GM12874 (cell line): ENCODE results near the gene OR4F6.

Experiments used
- CTCF ChIP-seq: IDR thresholded peaks from 2 replicates; pipeline ENCODE4 v1.5.1; 2011; ENCODE audit warnings: low read depth, mild to moderate bottlenecking, control low read depth, low read length, moderate library complexity; ENCODE audit not compliant: insufficient read depth

The OR4F6 gene

GRCh38 chr15:101827257-101827656, 23.9 kb downstream of the OR4F6 start:
- TF ChIP-seq CTCF, result no peak

- no peak for TF ChIP-seq CTCF
Observed at GRCh38 chr15:101828774-101829173, 25.5 kb downstream of the OR4F6 start.

- TF ChIP-seq CTCF, result no peak
Observed at GRCh38 chr15:101841656-101842055, 38.3 kb downstream of the OR4F6 start.

GRCh38 chr15:101844916-101845315, 41.6 kb downstream of the OR4F6 start:
- TF ChIP-seq CTCF, result no peak

- TF ChIP-seq CTCF, result no peak
Observed at GRCh38 chr15:101852356-101852755, 49.0 kb downstream of the OR4F6 start.
